Measurements from ENCODE around the gene TIMM10B.

- TF ChIP-seq, protein P1, sequence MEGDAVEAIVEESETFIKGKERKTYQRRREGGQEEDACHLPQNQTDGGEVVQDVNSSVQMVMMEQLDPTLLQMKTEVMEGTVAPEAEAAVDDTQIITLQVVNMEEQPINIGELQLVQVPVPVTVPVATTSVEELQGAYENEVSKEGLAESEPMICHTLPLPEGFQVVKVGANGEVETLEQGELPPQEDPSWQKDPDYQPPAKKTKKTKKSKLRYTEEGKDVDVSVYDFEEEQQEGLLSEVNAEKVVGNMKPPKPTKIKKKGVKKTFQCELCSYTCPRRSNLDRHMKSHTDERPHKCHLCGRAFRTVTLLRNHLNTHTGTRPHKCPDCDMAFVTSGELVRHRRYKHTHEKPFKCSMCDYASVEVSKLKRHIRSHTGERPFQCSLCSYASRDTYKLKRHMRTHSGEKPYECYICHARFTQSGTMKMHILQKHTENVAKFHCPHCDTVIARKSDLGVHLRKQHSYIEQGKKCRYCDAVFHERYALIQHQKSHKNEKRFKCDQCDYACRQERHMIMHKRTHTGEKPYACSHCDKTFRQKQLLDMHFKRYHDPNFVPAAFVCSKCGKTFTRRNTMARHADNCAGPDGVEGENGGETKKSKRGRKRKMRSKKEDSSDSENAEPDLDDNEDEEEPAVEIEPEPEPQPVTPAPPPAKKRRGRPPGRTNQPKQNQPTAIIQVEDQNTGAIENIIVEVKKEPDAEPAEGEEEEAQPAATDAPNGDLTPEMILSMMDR (IDR thresholded peaks at IDR 0.05 in 4 of 5, conservative IDR thresholded peaks at IDR 0.05 in 1 of 5) = no peak
- no peak for TF ChIP-seq POLR2A (IDR thresholded peaks at IDR 0.05)
Measured at GRCh38 chr11:6440906-6441358, 40.4 kb upstream of the TIMM10B start, which contains the start of gene HPX.

Data from gastrocnemius medialis (tissue), 4 donors.